Stimulated activated CD4-positive, alpha-beta T cell treated with anti-CD3 and anti-CD28 coated beads, Interleukin-2, amount 100 ng/mL, for 48 hours (primary cell): ENCODE measurements around the gene PAFAH1B2.
"Not testable (repeated sequence)": the region's sequence is repeated elsewhere in the genome, so short reads cannot be mapped to it uniquely, and the experiment has no call there.

Experiments
- DNase-seq, 2 donors: peaks; one replicate each; pipeline ENCODE4 v3.0.0-alpha.2; 2020

Gene PAFAH1B2

DNA sequence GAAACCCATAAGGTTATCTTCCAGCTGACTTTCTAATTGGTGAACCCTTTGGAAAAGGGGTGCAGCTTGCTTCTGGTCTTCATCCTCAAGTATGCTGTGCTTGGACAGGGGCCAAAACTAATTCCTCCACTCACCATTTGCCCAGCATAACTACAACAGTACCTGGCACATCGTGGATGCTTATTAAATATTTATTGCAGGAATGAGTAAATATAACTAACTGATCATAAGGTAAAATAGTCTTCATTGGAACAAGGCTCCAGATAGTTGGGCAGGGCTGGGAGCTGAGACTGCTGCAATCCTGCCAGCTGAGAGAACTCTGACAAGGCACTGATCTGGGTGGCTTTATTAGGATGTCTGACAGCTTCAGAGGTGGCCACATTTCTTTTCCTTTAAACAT, 32.1 kb downstream of the PAFAH1B2 start:
- DNase-seq: no peak

DNA sequence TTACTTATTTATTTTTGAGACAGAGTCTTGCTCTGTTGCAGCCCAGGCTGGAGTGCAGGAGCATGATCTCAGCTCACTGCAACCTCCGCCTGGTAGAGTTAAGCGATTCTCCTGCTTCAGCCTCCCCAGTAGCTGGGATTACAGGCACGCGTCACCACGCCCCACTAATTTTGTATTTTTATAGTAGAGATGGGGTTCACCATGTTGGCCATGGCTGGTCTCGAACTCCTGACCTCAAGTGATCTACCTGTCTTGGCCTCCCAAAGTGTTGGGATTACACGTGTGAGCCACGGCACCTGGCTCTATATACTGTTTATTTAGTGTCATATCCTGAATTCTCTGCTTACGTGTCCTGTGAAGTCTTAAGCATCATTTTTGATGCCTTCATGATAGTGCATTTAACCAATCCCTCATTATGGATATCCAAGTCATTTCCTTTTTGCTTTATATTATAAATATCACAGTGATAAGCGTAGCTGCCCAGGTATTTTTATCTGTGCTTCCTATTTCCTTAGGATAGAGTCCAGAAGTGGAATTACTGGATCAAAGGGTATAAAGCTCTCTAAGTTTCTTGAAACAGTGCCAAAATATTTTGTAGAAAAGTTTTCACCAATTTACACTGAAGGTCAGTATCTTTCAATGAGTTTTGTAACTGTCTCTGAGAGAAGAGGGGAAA, 33.6 kb downstream of the PAFAH1B2 start:
- DNase-seq: no peak

DNA sequence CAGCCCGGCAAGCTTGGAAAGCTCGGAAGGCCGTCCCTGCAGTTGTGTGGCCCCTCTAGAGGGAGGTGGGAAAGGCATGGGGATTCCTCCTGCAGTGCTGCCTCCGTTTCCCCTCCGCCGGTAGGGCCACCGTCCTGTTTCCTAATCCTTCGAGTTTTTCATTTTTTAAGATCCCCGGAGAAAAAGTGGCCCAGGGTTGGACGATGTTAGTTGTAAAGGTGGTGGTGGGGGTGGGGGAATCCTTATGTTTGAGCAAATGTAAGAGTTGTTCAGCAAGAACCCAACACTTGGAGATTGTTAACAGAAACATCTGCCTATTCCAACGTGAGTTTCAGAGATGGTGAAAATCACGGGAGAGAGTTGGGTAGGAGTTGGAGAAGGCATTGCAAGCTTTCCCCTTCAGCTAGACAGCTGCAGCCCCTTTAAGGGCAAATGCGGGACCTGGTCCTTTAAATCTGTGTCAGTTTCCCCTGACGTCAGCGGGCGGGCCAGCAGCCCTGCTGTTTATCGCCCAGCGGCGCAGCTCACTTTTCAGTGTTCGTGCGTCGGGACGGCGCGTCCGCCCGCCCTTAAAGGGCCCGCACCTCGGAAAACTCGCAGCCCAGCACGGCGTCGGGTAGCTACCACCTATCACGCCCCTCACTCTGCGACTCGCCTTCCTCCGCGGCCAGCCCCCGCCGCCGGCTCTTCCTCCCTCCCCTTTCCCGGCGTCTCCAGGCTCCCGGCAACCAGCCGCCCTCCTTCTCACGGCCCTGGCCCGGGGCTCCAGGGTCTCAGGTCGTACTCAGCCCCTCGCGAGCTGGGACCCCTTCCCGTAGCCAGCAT, 34.3 kb downstream of the PAFAH1B2 start, which contains the start of gene SIDT2:
Gene SIDT2, plus strand, starts transcription at position 534 of the 825 bp plus-strand sequence. CDS start 521 bp downstream, outside the sequence.
- peak; percentile 82 for DNase-seq

DNA sequence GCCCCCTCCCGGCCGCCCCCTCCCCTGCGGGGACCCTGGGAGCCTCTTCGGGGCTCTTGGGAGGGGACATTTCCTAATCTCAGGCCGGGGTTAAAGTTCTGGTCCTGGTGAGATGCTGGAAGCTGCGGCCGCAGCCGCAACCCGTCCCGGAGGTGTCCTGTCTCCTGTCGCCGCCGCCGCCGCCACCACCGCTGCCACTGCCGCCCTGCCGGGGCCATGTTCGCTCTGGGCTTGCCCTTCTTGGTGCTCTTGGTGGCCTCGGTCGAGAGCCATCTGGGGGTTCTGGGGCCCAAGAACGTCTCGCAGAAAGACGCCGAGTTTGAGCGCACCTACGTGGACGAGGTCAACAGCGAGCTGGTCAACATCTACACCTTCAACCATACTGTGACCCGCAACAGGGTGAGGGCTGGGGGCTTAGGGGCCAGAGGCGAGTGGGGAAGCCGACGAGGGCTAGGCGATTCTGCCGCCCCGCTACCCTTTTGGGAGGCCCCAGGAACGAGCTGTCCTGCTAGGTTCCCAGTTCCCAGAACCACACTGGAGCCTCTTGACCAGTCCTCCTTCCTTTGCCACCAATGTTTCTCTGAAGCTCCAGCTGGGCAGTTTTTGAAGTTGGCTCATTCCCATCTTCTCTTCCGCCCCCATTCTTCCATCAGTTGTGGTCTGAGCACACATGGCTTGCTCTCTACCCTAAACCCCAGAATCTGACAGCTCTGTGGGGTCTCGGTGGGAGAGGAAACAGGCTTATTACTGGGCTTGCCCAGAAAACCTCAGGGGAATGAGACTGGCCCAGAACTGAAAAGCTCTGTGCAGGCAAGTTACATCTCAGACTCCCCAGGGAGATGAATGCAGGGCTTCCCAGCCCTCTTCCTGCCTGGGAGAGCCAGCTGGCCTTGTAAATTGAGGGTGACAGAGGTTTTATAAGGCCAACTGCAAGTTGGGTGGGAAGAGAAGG, 35.2 kb downstream of the PAFAH1B2 start:
- peak; percentile 23 to 38 for DNase-seq

DNA sequence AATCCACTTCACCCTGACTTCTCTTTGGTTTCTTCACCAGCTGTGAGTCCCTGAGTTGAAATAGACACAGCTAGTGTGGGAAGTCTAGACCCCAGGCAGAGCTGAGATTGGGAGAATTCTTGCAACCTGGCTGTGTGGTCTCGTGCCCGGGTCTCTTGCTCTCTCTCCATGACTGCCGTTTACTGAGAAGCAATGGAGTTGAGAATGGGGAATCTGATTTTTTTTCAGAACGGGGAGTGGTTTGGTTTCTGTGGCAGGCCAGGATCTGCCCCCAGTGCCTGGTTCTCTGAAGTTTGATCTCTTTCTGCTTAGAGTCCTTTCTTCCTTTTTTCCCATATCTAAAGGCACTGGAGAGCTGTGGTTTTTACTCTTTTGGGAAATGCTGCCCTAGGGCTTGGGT, 35.9 kb downstream of the PAFAH1B2 start:
- DNase-seq: no peak

DNA sequence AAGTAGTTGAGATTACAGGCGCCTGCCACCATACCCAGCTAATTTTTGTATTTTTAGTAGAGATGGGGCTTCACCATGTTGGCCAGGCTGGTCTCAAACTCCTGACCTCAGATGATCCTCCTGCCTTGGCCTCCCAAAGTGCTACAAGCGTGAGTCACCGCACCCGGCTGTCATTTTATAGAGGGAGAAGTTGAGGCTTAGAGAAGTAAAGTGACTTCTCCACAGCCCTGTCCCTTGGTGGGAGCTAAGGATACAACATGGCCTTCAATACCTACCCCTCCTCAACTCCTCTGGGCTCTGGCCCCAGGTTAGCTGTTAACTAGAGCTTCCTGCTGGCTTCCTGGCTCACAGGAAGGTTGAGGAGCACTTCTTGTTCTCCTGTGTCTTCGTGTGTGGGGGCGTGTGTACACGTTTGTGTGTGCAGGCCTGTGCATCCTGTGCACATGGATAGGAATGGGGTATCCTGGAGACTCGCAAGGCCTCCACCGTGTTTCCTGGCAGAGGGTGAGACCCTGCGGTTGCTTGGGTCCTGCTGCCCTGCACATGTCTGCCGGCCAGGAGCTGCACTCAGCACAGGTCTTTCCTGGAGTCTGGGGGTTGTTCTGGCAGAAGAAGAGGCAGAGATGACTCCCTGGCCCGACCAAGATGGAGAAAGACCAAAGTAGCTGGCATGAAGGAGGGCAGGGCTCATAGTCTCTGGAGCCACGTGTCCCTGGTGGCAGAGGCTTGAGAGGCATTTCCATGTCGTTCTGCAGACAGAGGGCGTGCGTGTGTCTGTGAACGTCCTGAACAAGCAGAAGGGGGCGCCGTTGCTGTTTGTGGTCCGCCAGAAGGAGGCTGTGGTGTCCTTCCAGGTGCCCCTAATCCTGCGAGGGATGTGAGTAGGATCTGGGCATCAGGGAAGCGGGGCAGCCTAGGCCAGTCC, 36.8 kb downstream of the PAFAH1B2 start:
- DNase-seq: peak; percentile 57 to 61

DNA sequence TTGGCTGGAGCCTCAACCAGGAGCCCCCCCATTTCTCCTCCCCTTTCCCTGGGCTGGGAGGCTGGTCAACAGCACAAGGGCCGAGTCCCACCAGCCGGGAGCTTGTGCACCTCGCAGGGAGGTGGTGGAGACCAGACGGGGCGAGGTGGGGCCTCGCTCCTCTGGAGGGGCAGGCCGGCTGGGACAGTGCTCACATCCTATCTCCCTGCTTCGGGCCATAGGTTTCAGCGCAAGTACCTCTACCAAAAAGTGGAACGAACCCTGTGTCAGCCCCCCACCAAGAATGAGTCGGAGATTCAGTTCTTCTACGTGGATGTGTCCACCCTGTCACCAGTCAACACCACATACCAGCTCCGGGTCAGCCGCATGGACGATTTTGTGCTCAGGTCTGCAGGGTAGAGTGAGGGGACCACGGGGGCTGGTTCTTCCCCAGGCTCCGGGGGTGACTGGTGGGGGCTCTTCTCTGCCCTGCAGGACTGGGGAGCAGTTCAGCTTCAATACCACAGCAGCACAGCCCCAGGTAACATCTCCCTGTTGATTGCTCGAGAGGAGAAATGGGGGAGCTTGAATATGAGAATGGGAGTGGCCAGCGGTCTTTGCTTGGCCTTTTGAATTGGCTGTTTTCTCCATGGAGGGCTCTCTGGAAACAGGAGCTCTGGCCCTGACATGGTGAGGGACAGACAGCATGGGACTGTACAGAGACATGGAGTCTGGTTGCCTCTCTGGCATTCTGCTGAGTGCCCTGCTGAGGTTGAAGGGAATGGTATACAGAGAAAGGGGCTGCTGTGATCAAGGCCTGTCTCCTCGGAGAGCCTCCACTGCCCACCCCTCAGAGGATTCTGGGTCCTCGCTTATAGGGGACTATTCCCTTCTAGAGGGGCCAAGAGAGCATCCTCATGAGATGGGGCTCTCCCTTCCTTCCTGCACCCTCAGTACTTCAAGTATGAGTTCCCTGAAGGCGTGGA, 37.8 kb downstream of the PAFAH1B2 start:
- DNase-seq: no peak

DNA sequence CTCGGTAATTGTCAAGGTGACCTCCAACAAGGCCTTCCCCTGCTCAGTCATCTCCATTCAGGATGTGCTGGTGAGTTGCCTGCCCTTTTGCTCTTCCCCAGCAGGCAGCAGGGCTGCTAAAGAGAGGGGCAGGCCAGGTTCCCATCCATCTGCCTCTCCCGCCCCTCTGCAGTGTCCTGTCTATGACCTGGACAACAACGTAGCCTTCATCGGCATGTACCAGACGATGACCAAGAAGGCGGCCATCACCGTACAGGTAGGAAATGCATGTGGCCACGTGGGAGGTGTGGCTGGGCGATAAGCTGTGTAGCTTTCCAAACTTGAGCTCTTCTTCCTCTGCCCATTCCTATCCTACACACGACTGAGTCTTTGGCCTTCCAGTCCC, 38.5 kb downstream of the PAFAH1B2 start:
- DNase-seq: no peak

GRCh38 chr11:117183178-117183577, 39.1 kb downstream of the PAFAH1B2 start:
- DNase-seq: not testable (repeated sequence)

GRCh38 chr11:117183724-117184349, 39.8 kb downstream of the PAFAH1B2 start:
- no peak for DNase-seq

- DNase-seq: no peak
Observed at GRCh38 chr11:117185736-117186430, 41.8 kb downstream of the PAFAH1B2 start.

DNA sequence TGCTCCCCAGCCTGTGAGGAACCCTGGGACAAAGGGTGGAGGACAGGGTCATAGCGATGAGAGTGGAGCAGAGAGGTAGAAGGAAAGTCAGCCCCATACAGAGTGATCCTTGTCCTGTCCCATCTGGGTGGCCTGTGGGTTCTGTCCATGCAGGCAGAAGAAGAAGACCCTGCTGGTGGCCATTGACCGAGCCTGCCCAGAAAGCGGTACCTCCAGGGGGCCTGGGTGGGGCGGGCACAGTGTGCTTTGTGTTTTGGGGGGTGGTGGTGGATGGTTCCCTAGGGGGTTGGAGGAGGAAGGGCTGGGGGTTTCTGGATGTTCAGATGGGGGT, 42.3 kb downstream of the PAFAH1B2 start:
- DNase-seq: no peak

- no peak for DNase-seq
Observed at GRCh38 chr11:117187007-117187406, 42.9 kb downstream of the PAFAH1B2 start.

GRCh38 chr11:117187428-117187798, 43.3 kb downstream of the PAFAH1B2 start:
- no peak for DNase-seq

- DNase-seq: no peak
Observed at GRCh38 chr11:117187799-117188481, 43.9 kb downstream of the PAFAH1B2 start.

DNA sequence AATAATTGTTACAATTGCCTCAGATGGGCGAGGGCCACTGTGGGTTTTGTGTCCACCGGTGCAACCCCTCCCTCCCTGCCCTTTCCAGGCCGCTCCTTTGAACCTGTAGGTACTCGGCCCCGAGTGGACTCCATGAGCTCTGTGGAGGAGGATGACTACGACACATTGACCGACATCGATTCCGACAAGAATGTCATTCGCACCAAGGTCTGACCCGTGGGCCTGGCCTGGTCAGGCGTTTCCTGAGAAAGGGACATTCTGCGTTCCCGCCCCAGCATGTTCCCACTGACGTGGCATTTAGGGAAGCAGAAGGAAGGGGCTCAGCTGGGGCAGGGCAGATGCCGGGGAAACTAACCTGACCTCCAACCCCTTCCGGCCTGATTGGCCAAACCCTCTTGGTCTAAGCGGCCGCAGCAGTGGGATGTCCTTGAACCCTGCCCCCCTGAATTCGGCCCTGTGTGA, 44.6 kb downstream of the PAFAH1B2 start:
- DNase-seq: no peak

- DNase-seq: no peak
Observed at GRCh38 chr11:117189191-117189940, 45.3 kb downstream of the PAFAH1B2 start.

GRCh38 chr11:117189941-117190544, 46.0 kb downstream of the PAFAH1B2 start:
- DNase-seq: no peak
